Peyer's patch (tissue), 4 donors: Measurements from ENCODE around the gene TDRD10. TPM values are rescaled to one million over a fixed set of nuclear protein-coding genes. Genes with fewer than 3 reads are reported as not detected.
"Not testable (repeated sequence)": the region's sequence is repeated elsewhere in the genome, so short reads cannot be mapped to it uniquely, and the experiment has no call there.

Source experiments
- DNase-seq, 3 donors: peaks; one replicate each; pipeline ENCODE4 v3.0.0-alpha.2; 2017 to 2019
- H3K27ac ChIP-seq, 4 donors: fragments of 200-600 bp; sonication (generic); one replicate each; pipeline ENCODE4 v1.5.1; 2016 to 2019
- H3K27me3 ChIP-seq, 2 donors: fragments of 200-600 bp; sonication (generic); one replicate each; pipeline ENCODE4 v1.5.1; 2019
- H3K36me3 ChIP-seq, 3 donors: fragments of 200-600 bp; sonication (generic); one replicate each; pipeline ENCODE4 v1.5.1; 2016 to 2019
- H3K4me1 ChIP-seq, 4 donors: fragments of 200-600 bp; sonication (generic); one replicate each; pipeline ENCODE4 v1.5.1; 2016 to 2019
- H3K4me3 ChIP-seq, 4 donors: fragments of 200-600 bp; sonication (generic); 1 replicate in 3 of 4; 2 replicates in 1 of 4; pipeline ENCODE4 v1.5.1; 2016 to 2019; ENCODE audit warnings: mild to moderate bottlenecking in 1 of 4
- H3K9me3 ChIP-seq, 4 donors: fragments of 200-600 bp; sonication (generic); one replicate each; pipeline ENCODE4 v1.5.1; 2016 to 2019; ENCODE audit warnings: mild to moderate bottlenecking in 1 of 4
- POLR2A ChIP-seq, 2 donors: fragments of 450-650 bp; IDR thresholded peaks; one replicate each; pipeline ENCODE4 v1.5.1; 2017; ENCODE audit warnings: antibody characterized with exemption in 2 of 2, mild to moderate bottlenecking in 2 of 2, moderate library complexity in 2 of 2
- total RNA-seq, 4 donors: library from RNA; depleted of rRNA; stranded (reverse); fragments of >200 nt; gene quantifications; one replicate each; pipeline ENCODE4 v1.1.0, GENCODE V29; 2016
- TF ChIP-seq, protein P1 (sequence below), 6 experiments: fragments of 450-650 bp in 4 of 6; fragments of 200-600 bp in 2 of 6; sonication (generic) in 1 of 6; IDR thresholded peaks; one replicate each; pipeline ENCODE4 v1.5.1; 2017 to 2019; ENCODE audit warnings: antibody characterized with exemption in 6 of 6, mild to moderate bottlenecking in 3 of 6, moderate library complexity in 1 of 6

Gene TDRD10
- total RNA-seq, 4 donors from 2014 or later, result 0.53 to 3.5 (median 1.6) TPM; not detected in 1

DNA sequence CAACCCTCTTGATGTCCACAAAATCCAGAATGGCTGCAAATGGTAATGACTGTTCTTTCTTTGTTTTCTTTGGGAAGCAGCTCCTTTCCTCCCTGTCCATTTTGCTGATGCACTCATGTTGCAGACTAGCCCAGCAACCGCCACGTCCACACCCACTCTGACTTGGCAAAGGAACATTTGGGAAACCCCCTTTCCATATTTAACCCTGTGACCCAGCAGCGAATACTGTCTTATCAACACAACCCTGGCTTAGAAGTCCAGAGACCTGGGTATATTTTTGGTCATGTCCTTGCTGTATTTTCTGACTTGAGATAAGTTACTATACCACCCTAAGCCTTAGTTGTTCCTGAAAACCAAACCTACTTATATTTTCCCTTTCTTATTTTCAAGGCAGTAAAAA is 18.3 kb downstream of the TDRD10 start:
- H3K27me3 ChIP-seq, result no peaks in the 10 kb centered on the region
- TF ChIP-seq, protein P1, sequence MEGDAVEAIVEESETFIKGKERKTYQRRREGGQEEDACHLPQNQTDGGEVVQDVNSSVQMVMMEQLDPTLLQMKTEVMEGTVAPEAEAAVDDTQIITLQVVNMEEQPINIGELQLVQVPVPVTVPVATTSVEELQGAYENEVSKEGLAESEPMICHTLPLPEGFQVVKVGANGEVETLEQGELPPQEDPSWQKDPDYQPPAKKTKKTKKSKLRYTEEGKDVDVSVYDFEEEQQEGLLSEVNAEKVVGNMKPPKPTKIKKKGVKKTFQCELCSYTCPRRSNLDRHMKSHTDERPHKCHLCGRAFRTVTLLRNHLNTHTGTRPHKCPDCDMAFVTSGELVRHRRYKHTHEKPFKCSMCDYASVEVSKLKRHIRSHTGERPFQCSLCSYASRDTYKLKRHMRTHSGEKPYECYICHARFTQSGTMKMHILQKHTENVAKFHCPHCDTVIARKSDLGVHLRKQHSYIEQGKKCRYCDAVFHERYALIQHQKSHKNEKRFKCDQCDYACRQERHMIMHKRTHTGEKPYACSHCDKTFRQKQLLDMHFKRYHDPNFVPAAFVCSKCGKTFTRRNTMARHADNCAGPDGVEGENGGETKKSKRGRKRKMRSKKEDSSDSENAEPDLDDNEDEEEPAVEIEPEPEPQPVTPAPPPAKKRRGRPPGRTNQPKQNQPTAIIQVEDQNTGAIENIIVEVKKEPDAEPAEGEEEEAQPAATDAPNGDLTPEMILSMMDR (IDR thresholded peaks at IDR 0.05), result no peak
- TF ChIP-seq POLR2A (IDR thresholded peaks at IDR 0.05), result no peak
- no peaks in the 10 kb centered on the region for H3K36me3 ChIP-seq
- no peak overlapping the region for H3K27ac ChIP-seq
- H3K9me3 ChIP-seq, result no peaks in the 10 kb centered on the region
- no peak overlapping the region for H3K4me3 ChIP-seq
- H3K4me1 ChIP-seq, result no peaks in the 10 kb centered on the region
- no peak for DNase-seq

DNA sequence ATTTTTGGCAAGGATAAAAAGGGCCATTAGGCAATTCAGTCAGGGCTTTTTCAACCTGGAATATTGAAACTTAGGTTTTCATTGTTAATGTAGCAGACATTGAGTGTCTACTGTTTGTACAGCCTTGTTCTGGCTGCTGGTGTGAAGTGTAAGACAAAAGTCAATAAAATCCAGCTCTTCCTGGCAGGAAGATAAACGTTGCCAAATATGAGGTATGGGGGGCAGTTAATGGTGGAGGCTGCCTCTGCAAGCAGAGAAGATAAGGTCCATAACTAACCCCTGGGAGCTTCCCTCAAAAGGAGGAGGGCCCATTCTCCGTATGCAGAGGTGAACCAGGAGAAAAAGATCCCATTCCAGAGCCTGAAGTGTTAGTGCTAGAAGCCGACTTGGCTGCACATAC is 19.7 kb downstream of the TDRD10 start:
- H3K4me3 ChIP-seq, result no peak overlapping the region
- H3K9me3 ChIP-seq, result no peaks in the 10 kb centered on the region
- H3K27ac ChIP-seq, result no peak overlapping the region
- TF ChIP-seq, protein P1 (IDR thresholded peaks at IDR 0.05), result no peak
- no peak for TF ChIP-seq POLR2A (IDR thresholded peaks at IDR 0.05)
- no peak for DNase-seq
- no peaks in the 10 kb centered on the region for H3K27me3 ChIP-seq
- H3K4me1 ChIP-seq, result no peaks in the 10 kb centered on the region
- H3K36me3 ChIP-seq, result no peaks in the 10 kb centered on the region

DNA sequence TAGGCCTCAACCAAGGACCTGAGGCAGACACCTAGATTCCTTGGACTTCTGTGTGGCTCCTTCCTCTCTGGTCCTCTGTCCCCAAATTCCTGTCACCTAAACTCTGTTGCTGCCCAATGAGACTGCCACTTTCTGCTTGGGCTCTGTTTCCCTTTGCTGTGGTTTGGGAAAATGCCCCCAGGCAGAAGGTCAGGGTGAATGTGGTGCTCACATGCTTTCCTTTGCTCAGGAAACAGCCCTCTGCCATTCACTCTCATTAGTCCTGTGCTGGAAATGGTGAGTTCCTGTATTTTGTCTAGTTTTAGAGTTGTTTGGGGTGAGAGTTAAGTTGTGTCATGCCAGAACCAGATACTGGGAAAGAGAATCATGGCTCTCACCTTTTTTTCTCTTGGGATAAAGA is 22.9 kb downstream of the TDRD10 start:
- Histone ChIP-seq H3K9me3 (no peaks in the 10 kb centered on the region), H3K27me3 (no peaks in the 10 kb centered on the region), H3K27ac (no peak overlapping the region)

DNA sequence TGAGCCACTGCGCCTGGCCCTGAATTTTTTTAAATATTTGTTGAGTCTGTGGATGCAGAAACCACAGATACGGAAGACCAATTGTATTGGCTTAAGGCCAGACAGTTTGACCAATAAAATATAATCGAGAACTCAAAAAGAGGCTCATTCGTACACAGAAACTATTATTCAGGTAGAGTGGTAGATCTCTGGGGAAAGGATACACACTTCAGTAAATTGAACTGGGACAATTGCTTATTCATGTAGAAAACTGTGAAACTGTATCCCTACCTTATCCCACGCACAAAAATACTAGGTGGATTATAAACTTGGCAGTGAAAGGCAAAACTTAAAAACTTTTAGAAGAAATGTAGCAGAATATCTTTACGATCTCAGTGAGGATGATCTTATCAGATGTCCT is 25.2 kb downstream of the TDRD10 start:
- no peak overlapping the region for H3K27ac ChIP-seq
- no peaks in the 10 kb centered on the region for H3K36me3 ChIP-seq
- no peak for TF ChIP-seq POLR2A (IDR thresholded peaks at IDR 0.05)
- TF ChIP-seq, protein P1 (IDR thresholded peaks at IDR 0.05), result no peak
- DNase-seq, result no peak
- no peaks in the 10 kb centered on the region for H3K4me1 ChIP-seq
- no peak overlapping the region for H3K4me3 ChIP-seq
- no peaks in the 10 kb centered on the region for H3K27me3 ChIP-seq
- no peaks in the 10 kb centered on the region for H3K9me3 ChIP-seq

More for the DNA sequence above, 22.9 kb downstream of the TDRD10 start:
- Histone ChIP-seq H3K4me1 (no peaks in the 10 kb centered on the region), H3K4me3 (no peak overlapping the region), H3K36me3 (no peaks in the 10 kb centered on the region)
- TF ChIP-seq POLR2A (IDR thresholded peaks at IDR 0.05), result no peak
- TF ChIP-seq, protein P1 (IDR thresholded peaks at IDR 0.05), result no peak
- DNase-seq, result no peak

DNA sequence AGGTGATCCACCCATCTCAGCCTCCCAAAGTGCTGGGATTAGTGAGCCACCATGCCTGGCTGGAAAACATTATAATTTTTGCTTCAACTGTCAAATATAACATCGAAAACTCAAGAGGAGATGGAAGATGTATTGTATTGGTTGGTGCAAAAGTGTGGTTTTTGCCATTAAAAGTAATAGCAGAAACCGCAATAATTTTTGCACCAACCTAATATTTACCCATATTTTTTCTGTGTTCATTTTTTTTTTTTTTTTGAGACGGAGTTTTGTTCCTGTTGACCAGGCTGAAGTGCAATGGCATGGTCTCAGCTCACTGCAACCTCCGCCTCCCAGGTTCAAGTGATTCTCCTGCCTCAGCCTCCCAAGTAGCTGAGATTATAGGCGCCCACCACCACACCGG is 27.3 kb downstream of the TDRD10 start:
- Histone ChIP-seq H3K36me3 (no peaks in the 10 kb centered on the region), H3K4me1 (no peaks in the 10 kb centered on the region), H3K27me3 (no peaks in the 10 kb centered on the region), H3K4me3 (no peak overlapping the region), H3K27ac (no peak overlapping the region), H3K9me3 (no peaks in the 10 kb centered on the region)
- TF ChIP-seq, protein P1 (IDR thresholded peaks at IDR 0.05), result no peak
- TF ChIP-seq POLR2A (IDR thresholded peaks at IDR 0.05), result no peak
- DNase-seq, result no peak

DNA sequence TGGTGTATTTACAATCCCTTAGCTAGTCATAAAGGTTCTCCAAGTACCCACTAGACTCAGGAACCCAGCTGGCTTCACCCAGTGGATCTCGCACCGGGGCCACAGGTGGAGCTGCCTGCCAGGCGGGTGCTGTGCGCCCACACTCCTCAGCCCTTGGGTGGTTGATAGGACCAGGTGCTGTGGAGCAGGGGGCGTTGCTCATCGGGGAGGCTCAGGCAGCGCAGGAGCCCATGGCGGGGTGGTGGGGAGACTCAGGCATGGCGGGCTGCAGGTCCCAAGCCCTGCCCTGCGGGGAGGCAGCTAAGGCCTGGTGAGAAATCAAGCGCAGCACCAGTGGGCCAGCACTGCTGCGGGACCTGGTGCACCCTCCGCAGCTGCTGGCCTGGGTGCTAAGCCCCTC is 29.9 kb downstream of the TDRD10 start:
- not testable (repeated sequence) for DNase-seq, H3K27me3 ChIP-seq, H3K9me3 ChIP-seq, H3K36me3 ChIP-seq, H3K4me1 ChIP-seq, H3K4me3 ChIP-seq, H3K27ac ChIP-seq
